HepG2 (cell line): ENCODE results near the gene CCT3. TPM values are rescaled to one million over a fixed set of nuclear protein-coding genes. Genes with fewer than 3 reads are reported as not detected.

Experiments
- GABPB1 ChIP-seq: IDR thresholded peaks from 2 replicates; pipeline ENCODE4 v1.6.1; 2016; ENCODE audit warnings: mild to moderate bottlenecking, missing genetic modification reagents, moderate library complexity, missing compliant biosample characterization
- KAT2B ChIP-seq: fragments of 150-350 bp; IDR thresholded peaks from 2 replicates; pipeline ENCODE4 v1.6.1; 2014; ENCODE audit warnings: low read depth, low read length, borderline replicate concordance
- RFX3 ChIP-seq: IDR thresholded peaks from 2 replicates; pipeline ENCODE4 v1.6.1; 2016; ENCODE audit warnings: missing biosample characterization, missing genetic modification reagents
- SOX6 ChIP-seq, 2 experiments: fragments of 450-650 bp in 1 of 2; sonication (generic) in 1 of 2; formaldehyde crosslinking in 1 of 2; IDR thresholded peaks; 2 replicates each; pipeline versions ENCODE4 v1.4.0 to v1.6.1; 2017 to 2020; ENCODE audit warnings: antibody characterized with exemption in 1 of 2, mild to moderate bottlenecking in 1 of 2, missing genetic modification reagents in 1 of 2
- ZNF567 ChIP-seq: sonication (generic); formaldehyde crosslinking; IDR thresholded peaks from 2 replicates; pipeline ENCODE4 v1.8.1; 2023; ENCODE audit warnings: mild to moderate bottlenecking, missing genetic modification reagents, borderline replicate concordance
- polyA plus RNA-seq, 8 experiments: library from polyadenylated mRNA; depleted of rRNA in 3 of 8; stranded (reverse) in 7 of 8; unstranded in 1 of 8; fragments of >200 nt; fragmentation: Illumina TruSeq in 4 of 8; extraction: Trizol in 4 of 8; gene quantifications; 2 replicates each; pipeline versions ENCODE4 v1.2.1 to v1.2.3, GENCODE V29; 2011 to 2016; ENCODE audit warnings: low read depth in 4 of 8, missing spikeins in 1 of 8, mixed read lengths in 1 of 8; ENCODE audit not compliant: insufficient read depth in 1 of 8
- total RNA-seq, 5 experiments: library from RNA; depleted of rRNA; stranded (reverse); fragments of >200 nt; fragmentation: Illumina TruSeq; extraction: Trizol; gene quantifications; 2 replicates each; pipeline ENCODE4 v1.2.3, GENCODE V29; 2016; ENCODE audit warnings: low read depth in 1 of 5
- TF ChIP-seq, protein P1 (sequence below): IDR thresholded peaks from 2 replicates; pipeline ENCODE4 v1.4.0; 2020; ENCODE audit warnings: mild to moderate bottlenecking, missing genetic modification reagents
- TF ChIP-seq, protein P2 (sequence below): sonication (generic); formaldehyde crosslinking; IDR thresholded peaks from 2 replicates; pipeline ENCODE4 v1.4.0; 2020; ENCODE audit warnings: missing genetic modification reagents, mild to moderate bottlenecking, borderline replicate concordance

The CCT3 gene
- total and polyA plus RNA-seq, 2 of the 13 experiments (the other 11 are each of a cell fraction or from before 2014, with no cell fraction given): 319 to 615 TPM

DNA sequence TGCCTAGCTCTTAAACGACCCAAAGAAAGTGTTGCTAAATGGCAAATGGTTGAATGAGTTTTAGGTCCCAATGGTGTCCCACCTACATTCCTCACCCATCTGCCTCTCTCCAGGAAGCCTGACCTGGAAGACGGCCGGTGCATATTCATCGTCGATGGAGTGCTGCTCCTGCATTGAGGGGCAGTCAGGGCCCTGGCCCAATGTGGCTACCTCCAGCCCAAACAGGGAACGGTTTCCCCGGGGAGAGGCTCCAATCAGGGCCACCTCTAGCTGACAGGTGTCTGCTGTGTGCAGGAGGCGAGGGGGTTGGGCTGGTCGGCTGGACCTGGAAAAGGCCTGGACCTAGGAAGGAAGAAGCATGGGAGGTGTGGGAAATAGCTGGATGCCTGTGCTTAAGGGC is 44.2 kb downstream of the CCT3 start (continued):
- TF ChIP-seq, protein P1, sequence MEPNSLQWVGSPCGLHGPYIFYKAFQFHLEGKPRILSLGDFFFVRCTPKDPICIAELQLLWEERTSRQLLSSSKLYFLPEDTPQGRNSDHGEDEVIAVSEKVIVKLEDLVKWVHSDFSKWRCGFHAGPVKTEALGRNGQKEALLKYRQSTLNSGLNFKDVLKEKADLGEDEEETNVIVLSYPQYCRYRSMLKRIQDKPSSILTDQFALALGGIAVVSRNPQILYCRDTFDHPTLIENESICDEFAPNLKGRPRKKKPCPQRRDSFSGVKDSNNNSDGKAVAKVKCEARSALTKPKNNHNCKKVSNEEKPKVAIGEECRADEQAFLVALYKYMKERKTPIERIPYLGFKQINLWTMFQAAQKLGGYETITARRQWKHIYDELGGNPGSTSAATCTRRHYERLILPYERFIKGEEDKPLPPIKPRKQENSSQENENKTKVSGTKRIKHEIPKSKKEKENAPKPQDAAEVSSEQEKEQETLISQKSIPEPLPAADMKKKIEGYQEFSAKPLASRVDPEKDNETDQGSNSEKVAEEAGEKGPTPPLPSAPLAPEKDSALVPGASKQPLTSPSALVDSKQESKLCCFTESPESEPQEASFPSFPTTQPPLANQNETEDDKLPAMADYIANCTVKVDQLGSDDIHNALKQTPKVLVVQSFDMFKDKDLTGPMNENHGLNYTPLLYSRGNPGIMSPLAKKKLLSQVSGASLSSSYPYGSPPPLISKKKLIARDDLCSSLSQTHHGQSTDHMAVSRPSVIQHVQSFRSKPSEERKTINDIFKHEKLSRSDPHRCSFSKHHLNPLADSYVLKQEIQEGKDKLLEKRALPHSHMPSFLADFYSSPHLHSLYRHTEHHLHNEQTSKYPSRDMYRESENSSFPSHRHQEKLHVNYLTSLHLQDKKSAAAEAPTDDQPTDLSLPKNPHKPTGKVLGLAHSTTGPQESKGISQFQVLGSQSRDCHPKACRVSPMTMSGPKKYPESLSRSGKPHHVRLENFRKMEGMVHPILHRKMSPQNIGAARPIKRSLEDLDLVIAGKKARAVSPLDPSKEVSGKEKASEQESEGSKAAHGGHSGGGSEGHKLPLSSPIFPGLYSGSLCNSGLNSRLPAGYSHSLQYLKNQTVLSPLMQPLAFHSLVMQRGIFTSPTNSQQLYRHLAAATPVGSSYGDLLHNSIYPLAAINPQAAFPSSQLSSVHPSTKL (CRISPR knock-in tag): no peak
- TF ChIP-seq ZNF567 (CRISPR knock-in tag) (no peak), RFX3 (CRISPR knock-in tag) (no peak), SOX6 (IDR thresholded peaks at IDR 0.05) (no peak), SOX6 (CRISPR knock-in tag; IDR thresholded peaks at IDR 0.05) (no peak), GABPB1 (no peak), KAT2B (no peak)
- TF ChIP-seq, protein P2, sequence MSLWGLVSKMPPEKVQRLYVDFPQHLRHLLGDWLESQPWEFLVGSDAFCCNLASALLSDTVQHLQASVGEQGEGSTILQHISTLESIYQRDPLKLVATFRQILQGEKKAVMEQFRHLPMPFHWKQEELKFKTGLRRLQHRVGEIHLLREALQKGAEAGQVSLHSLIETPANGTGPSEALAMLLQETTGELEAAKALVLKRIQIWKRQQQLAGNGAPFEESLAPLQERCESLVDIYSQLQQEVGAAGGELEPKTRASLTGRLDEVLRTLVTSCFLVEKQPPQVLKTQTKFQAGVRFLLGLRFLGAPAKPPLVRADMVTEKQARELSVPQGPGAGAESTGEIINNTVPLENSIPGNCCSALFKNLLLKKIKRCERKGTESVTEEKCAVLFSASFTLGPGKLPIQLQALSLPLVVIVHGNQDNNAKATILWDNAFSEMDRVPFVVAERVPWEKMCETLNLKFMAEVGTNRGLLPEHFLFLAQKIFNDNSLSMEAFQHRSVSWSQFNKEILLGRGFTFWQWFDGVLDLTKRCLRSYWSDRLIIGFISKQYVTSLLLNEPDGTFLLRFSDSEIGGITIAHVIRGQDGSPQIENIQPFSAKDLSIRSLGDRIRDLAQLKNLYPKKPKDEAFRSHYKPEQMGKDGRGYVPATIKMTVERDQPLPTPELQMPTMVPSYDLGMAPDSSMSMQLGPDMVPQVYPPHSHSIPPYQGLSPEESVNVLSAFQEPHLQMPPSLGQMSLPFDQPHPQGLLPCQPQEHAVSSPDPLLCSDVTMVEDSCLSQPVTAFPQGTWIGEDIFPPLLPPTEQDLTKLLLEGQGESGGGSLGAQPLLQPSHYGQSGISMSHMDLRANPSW (CRISPR knock-in tag): no peak
